Karpas-422 (cell line): ENCODE measurements around the gene COL6A1. TPM values are rescaled to one million over a fixed set of nuclear protein-coding genes. Genes with fewer than 3 reads are reported as not detected.

ENCODE experiments used
- DNase-seq: peaks from one replicate; pipeline ENCODE4 v3.0.0-alpha.2; 2015
- H2AFZ ChIP-seq: fragments of 200-600 bp; sonication (generic); 2 replicates; pipeline ENCODE4 v1.6.1; 2014; ENCODE audit warnings: antibody characterized with exemption, low read length, mixed read lengths
- H3K27ac ChIP-seq: fragments of 200-600 bp; sonication (generic); 2 replicates; pipeline ENCODE4 v1.5.1; 2014; ENCODE audit warnings: mild to moderate bottlenecking, low read length, moderate library complexity
- H3K27me3 ChIP-seq: fragments of 200-600 bp; sonication (generic); 2 replicates; pipeline ENCODE4 v1.6.1; 2014; ENCODE audit warnings: low read length, mixed read lengths
- H3K36me3 ChIP-seq: fragments of 200-600 bp; sonication (generic); 2 replicates; pipeline ENCODE4 v1.6.1; 2014; ENCODE audit warnings: low read length, mixed read lengths; ENCODE audit not compliant: insufficient read depth
- H3K4me1 ChIP-seq: fragments of 200-600 bp; sonication (generic); 2 replicates; pipeline ENCODE4 v1.6.1; 2014; ENCODE audit warnings: mild to moderate bottlenecking, low read length, mixed read lengths
- H3K4me2 ChIP-seq: fragments of 200-600 bp; sonication (generic); 2 replicates; pipeline ENCODE4 v1.6.1; 2014; ENCODE audit warnings: low read length, low read depth, mild to moderate bottlenecking; ENCODE audit not compliant: poor library complexity, severe bottlenecking
- H3K4me3 ChIP-seq: fragments of 200-600 bp; sonication (generic); 2 replicates; pipeline ENCODE4 v1.5.1; 2014; ENCODE audit warnings: mild to moderate bottlenecking, antibody characterized with exemption, low read length, mixed read lengths
- H3K79me2 ChIP-seq: fragments of 200-600 bp; sonication (generic); 2 replicates; pipeline ENCODE4 v1.6.1; 2014; ENCODE audit warnings: mild to moderate bottlenecking, low read length, mixed read lengths
- H3K9ac ChIP-seq: fragments of 200-600 bp; sonication (generic); 2 replicates; pipeline ENCODE4 v1.6.0; 2014; ENCODE audit warnings: low read length
- H3K9me2 ChIP-seq: fragments of 200-600 bp; sonication (generic), shearing (Covaris generic); replicated peaks from 2 replicates; pipeline ENCODE4 v1.6.0; 2014; ENCODE audit warnings: mild to moderate bottlenecking, low read length, moderate library complexity; ENCODE audit not compliant: insufficient read depth
- H3K9me3 ChIP-seq: fragments of 300-700, 200-600 bp; sonication (generic); 2 replicates; pipeline ENCODE4 v1.6.1; 2014; ENCODE audit warnings: low read length, mixed read lengths
- H4K20me1 ChIP-seq: fragments of 200-600 bp; sonication (generic); 2 replicates; pipeline ENCODE4 v1.6.1; 2014; ENCODE audit warnings: mild to moderate bottlenecking, antibody characterized with exemption, low read length, low read depth; ENCODE audit not compliant: insufficient read depth
- total RNA-seq: library from RNA; depleted of rRNA; stranded (reverse); fragments of >200 nt; shearing (Covaris generic); gene quantifications from 2 replicates; pipeline ENCODE4 v1.2.3, GENCODE V29; 2014; ENCODE audit warnings: low replicate concordance

The COL6A1 gene
- total RNA-seq, 1 experiment from 2014 or later = not detected

- H4K20me1 ChIP-seq = no peaks in the 10 kb centered on the region
- H3K9me3 ChIP-seq = no peaks in the 10 kb centered on the region; the same call in 1 of the 2 replicates
- no peaks in the 10 kb centered on the region for H3K36me3 ChIP-seq
- no peak overlapping the region for H3K4me2 ChIP-seq
- H3K9me2 ChIP-seq = no peaks in the 10 kb centered on the region
- H3K27me3 ChIP-seq = no peaks in the 10 kb centered on the region
- no peaks in the 10 kb centered on the region for H3K4me1 ChIP-seq
- no peak overlapping the region for H2AFZ ChIP-seq
- H3K4me3 ChIP-seq = no peak overlapping the region
- no peak for DNase-seq
- no peak overlapping the region for H3K9ac ChIP-seq
- H3K79me2 ChIP-seq = no peaks in the 10 kb centered on the region
- no peak overlapping the region for H3K27ac ChIP-seq
These were observed 18.7 kb downstream of the COL6A1 start for GRCh38 chr21:46000182-46000730.

- Histone ChIP-seq H4K20me1 (no peaks in the 10 kb centered on the region), H3K36me3 (no peaks in the 10 kb centered on the region), H3K79me2 (no peaks in the 10 kb centered on the region), H3K27ac (no peak overlapping the region), H3K4me1 (no peaks in the 10 kb centered on the region), H3K4me3 (no peak overlapping the region), H2AFZ (no peak overlapping the region), H3K4me2 (no peak overlapping the region), H3K27me3 (no peaks in the 10 kb centered on the region), H3K9ac (no peak overlapping the region), H3K9me3 (no peaks in the 10 kb centered on the region; the same call in 1 of the 2 replicates), H3K9me2 (no peaks in the 10 kb centered on the region)
- no peak for DNase-seq
These were observed 19.4 kb downstream of the COL6A1 start for GRCh38 chr21:46000731-46001641.

GRCh38 chr21:46001821-46002681 is 20.5 kb downstream of the COL6A1 start:
- H3K4me3 ChIP-seq = no peak overlapping the region
- no peaks in the 10 kb centered on the region for H3K36me3 ChIP-seq
- H3K9ac ChIP-seq = no peak overlapping the region
- no peaks in the 10 kb centered on the region for H3K27me3 ChIP-seq
- no peaks in the 10 kb centered on the region; the same call in 1 of the 2 replicates for H3K9me3 ChIP-seq
- no peak for DNase-seq
- no peak overlapping the region for H3K4me2 ChIP-seq
- no peak overlapping the region for H3K27ac ChIP-seq
- no peaks in the 10 kb centered on the region for H4K20me1 ChIP-seq
- no peaks in the 10 kb centered on the region for H3K79me2 ChIP-seq
- no peaks in the 10 kb centered on the region for H3K4me1 ChIP-seq
- no peak overlapping the region for H2AFZ ChIP-seq
- no peaks in the 10 kb centered on the region for H3K9me2 ChIP-seq

- no peak for DNase-seq
- no peak overlapping the region for H3K4me3 ChIP-seq
- H3K4me2 ChIP-seq = no peak overlapping the region
- no peaks in the 10 kb centered on the region for H3K36me3 ChIP-seq
- no peaks in the 10 kb centered on the region for H3K79me2 ChIP-seq
- no peaks in the 10 kb centered on the region; the same call in 1 of the 2 replicates for H3K9me3 ChIP-seq
- no peaks in the 10 kb centered on the region for H3K4me1 ChIP-seq
- H3K9me2 ChIP-seq = no peaks in the 10 kb centered on the region
- no peak overlapping the region for H3K27ac ChIP-seq
- H4K20me1 ChIP-seq = no peaks in the 10 kb centered on the region
- H3K27me3 ChIP-seq = no peaks in the 10 kb centered on the region
- no peak overlapping the region for H2AFZ ChIP-seq
- H3K9ac ChIP-seq = no peak overlapping the region
These were observed 21.4 kb downstream of the COL6A1 start for GRCh38 chr21:46002841-46003574.

- Histone ChIP-seq H3K9ac (no peak overlapping the region), H2AFZ (no peak overlapping the region)
- no peak for DNase-seq
These were observed 22.0 kb downstream of the COL6A1 start for GRCh38 chr21:46003575-46004007.

GRCh38 chr21:46004168-46004861 is 22.7 kb downstream of the COL6A1 start:
- Histone ChIP-seq H2AFZ (no peak overlapping the region), H3K4me1 (no peaks in the 10 kb centered on the region), H3K36me3 (no peaks in the 10 kb centered on the region), H3K4me2 (no peak overlapping the region), H3K27me3 (no peaks in the 10 kb centered on the region), H3K9me3 (no peaks in the 10 kb centered on the region; the same call in 1 of the 2 replicates), H3K27ac (no peak overlapping the region), H3K4me3 (no peak overlapping the region), H4K20me1 (no peaks in the 10 kb centered on the region), H3K9ac (no peak overlapping the region), H3K79me2 (no peaks in the 10 kb centered on the region), H3K9me2 (no peaks in the 10 kb centered on the region)
- DNase-seq = no peak

More at GRCh38 chr21:46003575-46004007, 22.0 kb downstream of the COL6A1 start:
- Histone ChIP-seq H3K27ac (no peak overlapping the region), H3K36me3 (no peaks in the 10 kb centered on the region), H3K4me1 (no peaks in the 10 kb centered on the region), H4K20me1 (no peaks in the 10 kb centered on the region), H3K9me2 (no peaks in the 10 kb centered on the region), H3K4me3 (no peak overlapping the region), H3K27me3 (no peaks in the 10 kb centered on the region), H3K9me3 (no peaks in the 10 kb centered on the region; the same call in 1 of the 2 replicates), H3K79me2 (no peaks in the 10 kb centered on the region), H3K4me2 (no peak overlapping the region)

GRCh38 chr21:46005081-46005480 is 23.5 kb downstream of the COL6A1 start:
- Histone ChIP-seq H3K79me2 (no peaks in the 10 kb centered on the region), H3K27me3 (no peaks in the 10 kb centered on the region), H3K4me2 (no peak overlapping the region), H3K9ac (no peak overlapping the region), H3K36me3 (no peaks in the 10 kb centered on the region), H3K4me1 (no peaks in the 10 kb centered on the region), H4K20me1 (no peaks in the 10 kb centered on the region), H3K9me2 (no peaks in the 10 kb centered on the region), H3K4me3 (no peak overlapping the region), H3K27ac (no peak overlapping the region), H3K9me3 (no peaks in the 10 kb centered on the region; the same call in 1 of the 2 replicates), H2AFZ (no peak overlapping the region)
- no peak for DNase-seq
